Peyer's patch (tissue), 4 donors: ENCODE measurements around the gene CCDC73. TPM values are rescaled to one million over a fixed set of nuclear protein-coding genes. Genes with fewer than 3 reads are reported as not detected.

Source experiments
- DNase-seq, 3 donors: peaks; one replicate each; pipeline ENCODE4 v3.0.0-alpha.2; 2017 to 2019
- H3K27ac ChIP-seq, 4 donors: fragments of 200-600 bp; sonication (generic); one replicate each; pipeline ENCODE4 v1.5.1; 2016 to 2019
- H3K27me3 ChIP-seq, 2 donors: fragments of 200-600 bp; sonication (generic); one replicate each; pipeline ENCODE4 v1.5.1; 2019
- H3K36me3 ChIP-seq, 3 donors: fragments of 200-600 bp; sonication (generic); one replicate each; pipeline ENCODE4 v1.5.1; 2016 to 2019
- H3K4me1 ChIP-seq, 4 donors: fragments of 200-600 bp; sonication (generic); one replicate each; pipeline ENCODE4 v1.5.1; 2016 to 2019
- H3K4me3 ChIP-seq, 4 donors: fragments of 200-600 bp; sonication (generic); 1 replicate in 3 of 4; 2 replicates in 1 of 4; pipeline ENCODE4 v1.5.1; 2016 to 2019; ENCODE audit warnings: mild to moderate bottlenecking in 1 of 4
- H3K9me3 ChIP-seq, 4 donors: fragments of 200-600 bp; sonication (generic); one replicate each; pipeline ENCODE4 v1.5.1; 2016 to 2019; ENCODE audit warnings: mild to moderate bottlenecking in 1 of 4
- POLR2A ChIP-seq, 2 donors: fragments of 450-650 bp; IDR thresholded peaks; one replicate each; pipeline ENCODE4 v1.5.1; 2017; ENCODE audit warnings: antibody characterized with exemption in 2 of 2, mild to moderate bottlenecking in 2 of 2, moderate library complexity in 2 of 2
- total RNA-seq, 4 donors: library from RNA; depleted of rRNA; stranded (reverse); fragments of >200 nt; gene quantifications; one replicate each; pipeline ENCODE4 v1.1.0, GENCODE V29; 2016
- TF ChIP-seq, protein P1 (sequence below), 6 experiments: fragments of 450-650 bp in 4 of 6; fragments of 200-600 bp in 2 of 6; sonication (generic) in 1 of 6; IDR thresholded peaks; one replicate each; pipeline ENCODE4 v1.5.1; 2017 to 2019; ENCODE audit warnings: antibody characterized with exemption in 6 of 6, mild to moderate bottlenecking in 3 of 6, moderate library complexity in 1 of 6

The CCDC73 gene
- total RNA-seq, 4 donors from 2014 or later = not detected

DNA sequence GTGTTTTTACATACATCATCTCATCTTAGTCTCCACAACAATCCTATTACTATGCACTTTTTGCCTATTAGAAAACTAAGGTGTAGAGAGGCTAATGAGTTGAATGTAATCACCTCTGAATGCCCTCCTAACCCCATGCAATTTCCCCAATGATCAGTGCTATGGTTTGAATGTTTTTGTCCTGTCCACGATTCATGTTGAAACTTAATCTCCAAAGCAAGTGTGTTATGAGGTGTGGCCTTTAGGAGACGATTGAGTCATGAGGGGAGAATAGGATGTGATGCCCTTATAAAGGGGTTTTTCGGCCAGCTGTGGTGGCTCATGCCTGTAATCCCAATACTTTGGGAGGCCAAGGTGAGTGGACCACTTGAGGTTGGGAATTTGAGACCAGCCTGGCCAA is 2.0 kb upstream of the CCDC73 start:
- H3K36me3 ChIP-seq = no peaks in the 10 kb centered on the region
- H3K27me3 ChIP-seq = no peaks in the 10 kb centered on the region
- no peaks in the 10 kb centered on the region for H3K9me3 ChIP-seq
- no peaks in the 10 kb centered on the region for H3K4me1 ChIP-seq
- H3K4me3 ChIP-seq = no peak overlapping the region
- no peak for TF ChIP-seq POLR2A (IDR thresholded peaks at IDR 0.05)
- TF ChIP-seq, protein P1, sequence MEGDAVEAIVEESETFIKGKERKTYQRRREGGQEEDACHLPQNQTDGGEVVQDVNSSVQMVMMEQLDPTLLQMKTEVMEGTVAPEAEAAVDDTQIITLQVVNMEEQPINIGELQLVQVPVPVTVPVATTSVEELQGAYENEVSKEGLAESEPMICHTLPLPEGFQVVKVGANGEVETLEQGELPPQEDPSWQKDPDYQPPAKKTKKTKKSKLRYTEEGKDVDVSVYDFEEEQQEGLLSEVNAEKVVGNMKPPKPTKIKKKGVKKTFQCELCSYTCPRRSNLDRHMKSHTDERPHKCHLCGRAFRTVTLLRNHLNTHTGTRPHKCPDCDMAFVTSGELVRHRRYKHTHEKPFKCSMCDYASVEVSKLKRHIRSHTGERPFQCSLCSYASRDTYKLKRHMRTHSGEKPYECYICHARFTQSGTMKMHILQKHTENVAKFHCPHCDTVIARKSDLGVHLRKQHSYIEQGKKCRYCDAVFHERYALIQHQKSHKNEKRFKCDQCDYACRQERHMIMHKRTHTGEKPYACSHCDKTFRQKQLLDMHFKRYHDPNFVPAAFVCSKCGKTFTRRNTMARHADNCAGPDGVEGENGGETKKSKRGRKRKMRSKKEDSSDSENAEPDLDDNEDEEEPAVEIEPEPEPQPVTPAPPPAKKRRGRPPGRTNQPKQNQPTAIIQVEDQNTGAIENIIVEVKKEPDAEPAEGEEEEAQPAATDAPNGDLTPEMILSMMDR (IDR thresholded peaks at IDR 0.05) = no peak
- DNase-seq = no peak
- H3K27ac ChIP-seq = no peak overlapping the region

DNA sequence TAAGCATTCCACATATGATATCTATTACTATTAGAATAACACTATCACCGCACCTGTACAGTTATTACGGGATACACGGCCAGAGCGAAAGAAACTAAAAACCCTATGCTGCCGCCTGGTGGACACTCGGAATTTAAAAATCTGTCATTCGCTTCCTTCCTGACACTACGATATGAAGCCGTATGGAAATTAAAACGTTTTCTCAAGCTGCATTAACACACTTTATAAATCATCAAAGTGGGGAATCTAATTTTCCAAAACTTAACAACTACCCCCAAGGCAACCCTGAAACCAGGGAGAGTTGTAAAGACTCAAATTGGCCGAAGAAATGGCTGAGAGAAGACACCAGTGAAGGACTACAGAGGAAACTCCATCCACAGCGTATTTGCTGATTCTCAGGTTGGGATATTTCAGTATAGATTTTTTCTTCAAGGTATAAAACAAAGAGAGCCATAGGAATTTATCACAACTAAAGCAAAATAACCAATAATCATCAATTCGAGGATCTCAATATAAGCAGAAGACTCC is 1.4 kb downstream of the CCDC73 start:
- no peak for TF ChIP-seq POLR2A (IDR thresholded peaks at IDR 0.05)
- TF ChIP-seq, protein P1 (IDR thresholded peaks at IDR 0.05) = peak in 5 of 6 experiments; percentile 2 to 73 (median 69)
- peak overlapping the region in 1 of 4 donors; percentile 8 for H3K4me3 ChIP-seq
- no peaks in the 10 kb centered on the region for H3K27me3 ChIP-seq
- no peaks in the 10 kb centered on the region for H3K36me3 ChIP-seq
- H3K27ac ChIP-seq = no peak overlapping the region
- H3K9me3 ChIP-seq = no peaks in the 10 kb centered on the region
- no peaks in the 10 kb centered on the region for H3K4me1 ChIP-seq
- peak; percentile 22 to 85 (median 59) for DNase-seq

DNA sequence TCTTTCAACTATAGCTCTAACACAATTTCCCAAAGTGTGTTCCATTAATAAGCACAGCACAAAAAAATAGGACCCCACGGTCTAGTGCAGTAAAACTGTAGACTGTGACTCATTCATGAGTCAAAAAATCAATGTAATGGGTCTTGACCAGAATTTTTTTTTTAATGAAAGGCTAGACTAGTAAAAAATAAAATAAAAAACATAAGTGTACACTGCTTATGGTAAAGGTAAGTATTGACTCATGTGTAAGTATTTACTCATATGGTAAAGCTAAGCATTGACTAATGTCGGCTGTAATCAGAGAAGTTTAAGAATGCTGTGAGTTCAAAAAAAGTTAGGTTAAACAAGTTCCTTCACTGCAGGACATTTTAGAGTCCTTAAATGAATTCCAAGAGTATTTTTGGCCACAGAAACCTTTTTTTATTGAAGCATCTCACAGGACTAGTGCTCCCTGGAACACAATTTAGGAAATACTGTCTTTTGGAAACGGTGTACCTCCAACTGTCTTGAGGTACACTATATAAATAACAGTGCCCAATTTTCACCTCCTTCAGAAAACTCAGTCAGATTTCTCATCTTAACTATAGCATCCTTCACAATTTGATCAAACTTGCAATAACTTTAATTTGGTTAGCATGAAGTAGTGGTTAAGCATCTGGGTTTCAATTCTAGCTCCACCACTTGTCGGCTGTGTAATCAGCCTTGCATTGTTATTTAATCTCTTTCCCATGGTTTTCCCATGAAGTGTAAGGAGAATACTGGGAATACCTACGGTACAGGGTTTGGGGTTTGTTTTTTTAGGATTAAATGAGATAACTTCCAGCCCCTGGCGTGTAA is 2.1 kb downstream of the CCDC73 start:
- Histone ChIP-seq H3K9me3 (no peaks in the 10 kb centered on the region), H3K27me3 (no peaks in the 10 kb centered on the region), H3K4me3 (peak overlapping the region in 1 of 4 donors; percentile 8), H3K4me1 (no peaks in the 10 kb centered on the region), H3K36me3 (no peaks in the 10 kb centered on the region), H3K27ac (no peak overlapping the region)
- DNase-seq = no peak
- TF ChIP-seq POLR2A (IDR thresholded peaks at IDR 0.05) = no peak
- TF ChIP-seq, protein P1 (IDR thresholded peaks at IDR 0.05) = no peak

DNA sequence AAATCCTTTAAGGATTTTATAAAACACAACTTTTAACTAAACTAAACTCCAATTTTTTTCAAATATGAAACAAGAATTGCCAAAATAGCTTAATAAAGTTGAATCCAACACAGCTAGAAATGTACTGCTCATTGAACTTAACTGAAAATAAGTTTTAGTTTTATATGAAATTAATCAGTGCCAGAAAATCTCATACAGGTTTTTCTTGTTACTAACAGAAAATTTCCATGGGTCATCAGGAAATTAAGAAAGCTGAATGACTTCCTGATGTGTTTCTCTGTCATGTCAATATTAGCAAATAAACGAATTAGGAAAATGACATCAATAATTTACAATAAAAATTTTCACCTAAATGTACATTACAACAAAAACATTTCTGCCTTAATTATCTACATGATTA is 3.5 kb downstream of the CCDC73 start:
- no peak for DNase-seq
- TF ChIP-seq, protein P1 (IDR thresholded peaks at IDR 0.05) = no peak
- no peak for TF ChIP-seq POLR2A (IDR thresholded peaks at IDR 0.05)
- Histone ChIP-seq H3K4me3 (no peak overlapping the region), H3K27me3 (no peaks in the 10 kb centered on the region), H3K9me3 (no peaks in the 10 kb centered on the region), H3K27ac (no peak overlapping the region), H3K4me1 (no peaks in the 10 kb centered on the region), H3K36me3 (no peaks in the 10 kb centered on the region)

DNA sequence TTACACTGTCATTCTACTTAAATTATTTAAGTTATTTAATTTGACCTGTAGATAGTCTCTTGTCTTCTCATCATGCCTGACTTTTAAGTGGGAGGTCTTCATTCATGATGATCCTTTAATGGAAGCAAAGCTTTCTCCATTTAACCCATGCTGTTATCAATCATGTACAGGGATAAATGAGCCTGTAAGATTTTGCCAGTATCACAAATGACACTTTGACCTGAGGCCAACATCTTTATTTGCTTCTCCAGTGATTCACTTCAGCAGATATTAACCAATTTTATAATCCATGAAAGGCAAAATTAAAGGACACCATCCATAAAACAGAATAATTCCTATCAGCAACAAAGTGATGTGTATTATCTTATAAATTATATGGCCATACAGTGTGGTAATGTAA is 7.7 kb downstream of the CCDC73 start:
- H3K36me3 ChIP-seq = no peaks in the 10 kb centered on the region
- TF ChIP-seq, protein P1 (IDR thresholded peaks at IDR 0.05) = no peak
- no peak for TF ChIP-seq POLR2A (IDR thresholded peaks at IDR 0.05)

More for the DNA sequence above, 7.7 kb downstream of the CCDC73 start:
- Histone ChIP-seq H3K4me3 (no peak overlapping the region), H3K4me1 (no peaks in the 10 kb centered on the region), H3K27ac (no peak overlapping the region), H3K9me3 (no peaks in the 10 kb centered on the region), H3K27me3 (no peaks in the 10 kb centered on the region)
- DNase-seq = no peak
